B cell (primary cell): ENCODE data around the gene SBK2. TPM values are rescaled to one million over a fixed set of nuclear protein-coding genes. Genes with fewer than 3 reads are reported as not detected.

Experiments
- ATAC-seq: fragments of 200-7000 bp; cut with Tn5 transposase; one replicate; pipeline ENCODE4 v1.10.0; 2021; ENCODE audit warnings: low read depth, mild to moderate bottlenecking, moderate number of reproducible peaks, moderate library complexity
- CTCF ChIA-PET: fragments of 350-600 bp; sonication (Branson Sonifier 250); formaldehyde crosslinking; loops from one replicate; lab custom pipeline; 2021; ENCODE audit warnings: antibody characterized with exemption, inconsistent platforms; lab: Charles Lee
- POLR2A ChIA-PET: fragments of 350-600 bp; sonication (Branson Sonifier 250); formaldehyde crosslinking; loops from one replicate; lab custom pipeline; 2021; ENCODE audit warnings: antibody characterized with exemption; lab: Charles Lee
- DNase-seq: peaks from one replicate; pipeline ENCODE4 v3.0.0; 2013
- H2AFZ ChIP-seq: 2 replicates; pipeline ENCODE4 v1.6.1; 2012; ENCODE audit warnings: mild to moderate bottlenecking, low read depth, low read length; ENCODE audit not compliant: insufficient read depth, poor library complexity, severe bottlenecking
- H3K27ac ChIP-seq, 2 donors: 1 replicate in 1 of 2; 2 replicates in 1 of 2; pipeline ENCODE4 v1.5.1; 2012 to 2013; ENCODE audit warnings: low read length in 2 of 2, mild to moderate bottlenecking in 2 of 2, moderate library complexity in 1 of 2
- H3K27me3 ChIP-seq, 4 experiments: fragments of 200-600 bp in 1 of 4; sonication (generic) in 1 of 4; replicated peaks in 1 of 4; 1 replicate in 2 of 4; 2 replicates in 2 of 4; pipeline versions ENCODE4 v1.6.1 to v1.7.0; 2013 to 2016; ENCODE audit warnings: low read length in 3 of 4, mild to moderate bottlenecking in 2 of 4, mixed read lengths in 1 of 4, moderate library complexity in 1 of 4; ENCODE audit not compliant: insufficient read depth in 4 of 4, control insufficient read depth in 3 of 4; ENCODE audit errors: control extremely low read depth in 1 of 4
- H3K36me3 ChIP-seq, 2 experiments: replicated peaks in 1 of 2; 1 replicate in 1 of 2; 2 replicates in 1 of 2; pipeline versions ENCODE4 v1.6.1 to v1.7.1; 2013; ENCODE audit warnings: low read length in 1 of 2; ENCODE audit not compliant: insufficient read depth in 2 of 2, control insufficient read depth in 1 of 2; ENCODE audit errors: control extremely low read depth in 1 of 2, extremely low read depth in 1 of 2
- H3K4me1 ChIP-seq, 2 donors: fragments of 200-600 bp in 1 of 2; sonication (generic) in 1 of 2; 1 replicate in 1 of 2; 2 replicates in 1 of 2; pipeline versions ENCODE4 v1.5.1 to v1.6.1; 2013 to 2017; ENCODE audit warnings: low read length in 2 of 2; ENCODE audit not compliant: control insufficient read depth in 2 of 2, insufficient read depth in 2 of 2
- H3K4me2 ChIP-seq: replicated peaks from 2 replicates; pipeline ENCODE3; 2012; ENCODE audit warnings: mild to moderate bottlenecking, low read depth, low read length; ENCODE audit not compliant: poor library complexity, severe bottlenecking
- H3K4me3 ChIP-seq, 5 experiments: fragments of 200-600 bp in 1 of 5; sonication (generic) in 1 of 5; 1 replicate in 3 of 5; 2 replicates in 2 of 5; pipeline versions ENCODE4 v1.5.1 to v1.7.0; 2011 to 2016; ENCODE audit warnings: low read length in 4 of 5, mild to moderate bottlenecking in 4 of 5, low read depth in 2 of 5, control low read depth in 1 of 5, moderate library complexity in 1 of 5; ENCODE audit not compliant: insufficient read depth in 1 of 5; ENCODE audit errors: control extremely low read depth in 1 of 5, extremely low read depth in 1 of 5
- H3K79me2 ChIP-seq: fragments of 200-600 bp; sonication (generic); one replicate; pipeline ENCODE4 v1.6.0; 2016; ENCODE audit warnings: low read length; ENCODE audit not compliant: control insufficient read depth, insufficient read depth
- H3K9ac ChIP-seq: fragments of 200-600 bp; sonication (generic); 2 replicates; pipeline ENCODE4 v1.6.1; 2017; ENCODE audit warnings: mild to moderate bottlenecking, low read length, moderate library complexity
- H3K9me3 ChIP-seq, 3 donors: one replicate each; pipeline versions ENCODE4 v1.6.1 to v1.7.1; 2013; ENCODE audit warnings: low read length in 2 of 3; ENCODE audit not compliant: control insufficient read depth in 2 of 3, insufficient read depth in 1 of 3; ENCODE audit errors: control extremely low read depth in 1 of 3
- H4K20me1 ChIP-seq: 2 replicates; pipeline ENCODE4 v1.6.0; 2012; ENCODE audit warnings: mild to moderate bottlenecking, low read length; ENCODE audit not compliant: insufficient read depth, control insufficient read depth, poor library complexity, severe bottlenecking
- H3K27ac Mint-ChIP-seq: one replicate; pipeline ENCODE4 v1.8.0; 2021; ENCODE audit warnings: mixed read lengths
- H3K27me3 Mint-ChIP-seq: one replicate; pipeline ENCODE4 v1.8.0; 2021; ENCODE audit warnings: mixed read lengths
- H3K4me1 Mint-ChIP-seq: one replicate; pipeline ENCODE4 v1.8.0; 2021; ENCODE audit warnings: mixed read lengths
- H3K4me3 Mint-ChIP-seq: one replicate; pipeline ENCODE4 v1.8.0; 2021; ENCODE audit warnings: mixed read lengths
- H3K9me3 Mint-ChIP-seq: one replicate; pipeline ENCODE4 v1.8.0; 2022; ENCODE audit warnings: mixed read lengths; ENCODE audit not compliant: insufficient read depth
- CTCF ChIP-seq: fragments of 200-600 bp; IDR thresholded peaks from one replicate; pipeline ENCODE4 v1.8.0; 2022; ENCODE audit warnings: antibody characterized with exemption, mild to moderate bottlenecking
- EZH2 ChIP-seq: IDR thresholded peaks from 2 replicates; pipeline ENCODE4 v1.6.1; 2012; ENCODE audit warnings: borderline replicate concordance, low read depth, mild to moderate bottlenecking, moderate library complexity, low read length; ENCODE audit not compliant: insufficient read depth, poor library complexity, severe bottlenecking
- WGBS: methylation state at CpG from one replicate; pipeline ENCODE4 v1.1.5; 2013; ENCODE audit warnings: missing lambda C conversion rate; ENCODE audit not compliant: insufficient coverage; 5-methylcytosine and 5-hydroxymethylcytosine counted together
- intact Hi-C: fragments of 100-400 bp; cut with micrococcal nuclease; formaldehyde crosslinking; loops from one replicate; pipeline ENCODE4 v1.10.0; 2022
- polyA plus RNA-seq: library from polyadenylated mRNA; depleted of rRNA; stranded (reverse); fragments of >200 nt; gene quantifications from 2 replicates; pipeline ENCODE4 v1.2.3, GENCODE V29; 2012
- total RNA-seq, 2 donors: library from RNA; stranded (reverse); fragments of 120-200 nt in 1 of 2; gene quantifications; 1 replicate in 1 of 2; 2 replicates in 1 of 2; pipeline versions ENCODE4 v1.2.3 to v1.2.4, GENCODE V29; 2013 to 2022

Gene SBK2
- total and polyA plus RNA-seq, 2 donors (not counting 1 experiment from before 2014, with no cell fraction given) = not detected

GRCh38 chr19:55566823-55567222 lies 29.9 kb upstream of the SBK2 start:
- TF ChIP-seq EZH2 = no peak
- TF ChIP-seq CTCF = no peak
- no peaks in the 10 kb centered on the region for H3K4me1 ChIP-seq
- DNase-seq (no peak), ATAC-seq (no peak)
- intact Hi-C loops = no loop called here
- no peak overlapping the region for H3K9ac ChIP-seq
- ChIA-PET CTCF (interaction anchor here (0.8 kb wide), 1 partner anchor 65 kb away, joined by 3 read pairs; no protein-coding TSS in a partner anchor), POLR2A (no interaction called here)
- WGBS = 66% methylated on average over 7 of the region's 9 CpGs
- no peak overlapping the region for H3K4me2 ChIP-seq
- H3K36me3 ChIP-seq = no peaks in the 10 kb centered on the region
- Mint-ChIP-seq H3K27me3 (peaks cover 15% of the 10 kb centered on the region), H3K9me3 (no peaks in the 10 kb centered on the region), H3K27ac (no peak overlapping the region), H3K4me1 (no peaks in the 10 kb centered on the region), H3K4me3 (no peak overlapping the region)
- no peak overlapping the region for H3K27ac ChIP-seq
- H3K9me3 ChIP-seq = peaks cover 0 to 5% (median 0%) of the 10 kb centered on the region in 3 donors
- H3K4me3 ChIP-seq = no peak overlapping the region
- peaks cover 0 to 16% (median 0%) of the 10 kb centered on the region in 4 experiments for H3K27me3 ChIP-seq
- H2AFZ ChIP-seq = no peak overlapping the region
- H4K20me1 ChIP-seq = no peaks in the 10 kb centered on the region
- H3K79me2 ChIP-seq = no peaks in the 10 kb centered on the region

- TF ChIP-seq CTCF = no peak
- no peak for TF ChIP-seq EZH2
- Mint-ChIP-seq H3K4me3 (no peak overlapping the region), H3K27me3 (peaks cover 15% of the 10 kb centered on the region), H3K4me1 (no peaks in the 10 kb centered on the region), H3K27ac (no peak overlapping the region), H3K9me3 (no peaks in the 10 kb centered on the region)
- no peaks in the 10 kb centered on the region for H3K79me2 ChIP-seq
- H3K4me3 ChIP-seq = no peak overlapping the region
- H3K4me1 ChIP-seq = no peaks in the 10 kb centered on the region
- ATAC-seq = no peak
- no peaks in the 10 kb centered on the region for H4K20me1 ChIP-seq
- H2AFZ ChIP-seq = no peak overlapping the region
- H3K27ac ChIP-seq = no peak overlapping the region
- H3K4me2 ChIP-seq = no peak overlapping the region
- no peak overlapping the region for H3K9ac ChIP-seq
- no peak for DNase-seq
- ChIA-PET CTCF (no interaction called here), POLR2A (no interaction called here)
- intact Hi-C loops = no loop called here
- H3K9me3 ChIP-seq = peaks cover 2 to 14% (median 4%) of the 10 kb centered on the region in 3 donors
- peaks cover 0 to 14% (median 3%) of the 10 kb centered on the region in 4 experiments for H3K27me3 ChIP-seq
- no peaks in the 10 kb centered on the region for H3K36me3 ChIP-seq
- WGBS = 90% methylated on average over 12 of the region's 12 CpGs
Measured at GRCh38 chr19:55563261-55563690, 26.3 kb upstream of the SBK2 start.
